Stimulated activated CD4-positive, alpha-beta T cell treated with anti-CD3 and anti-CD28 coated beads, TNF-alpha, amount 100 ng/mL, for 48 hours (primary cell): ENCODE measurements around the gene POLRMT.

ENCODE experiments used
- DNase-seq, 3 donors: peaks; one replicate each; pipeline ENCODE4 v3.0.0-alpha.2; 2020; ENCODE audit warnings: low read depth in 3 of 3

The POLRMT gene

GRCh38 chr19:662962-663681 is 29.8 kb upstream of the POLRMT start, which contains the start of gene RNF126:
RNF126 (minus strand) TSS chr19:663214; CDS start chr19:663121, 93 bp downstream.
- peak; percentile 89 to 96 (median 94) for DNase-seq

- DNase-seq: peak; percentile 35 to 63 (median 49)
These were observed 29.0 kb upstream of the POLRMT start for GRCh38 chr19:662207-662961.

- peak; percentile 28 to 57 (median 48) for DNase-seq
These were observed 28.3 kb upstream of the POLRMT start for GRCh38 chr19:661427-662196.

- no peak for DNase-seq
These were observed 27.6 kb upstream of the POLRMT start for GRCh38 chr19:660793-661426.

- DNase-seq: no peak
These were observed 25.8 kb upstream of the POLRMT start for GRCh38 chr19:658916-659839.

- DNase-seq: no peak
These were observed 24.9 kb upstream of the POLRMT start for GRCh38 chr19:658059-658839.

- no peak for DNase-seq
These were observed 24.3 kb upstream of the POLRMT start for GRCh38 chr19:657611-658010.

GRCh38 chr19:656751-657559 is 23.6 kb upstream of the POLRMT start:
- no peak for DNase-seq

GRCh38 chr19:655691-656090 is 22.4 kb upstream of the POLRMT start:
- no peak for DNase-seq

GRCh38 chr19:653425-653824 is 20.1 kb upstream of the POLRMT start:
- DNase-seq: no peak

- DNase-seq: no peak
These were observed 19.4 kb upstream of the POLRMT start for GRCh38 chr19:652467-653389.

- no peak for DNase-seq
These were observed 18.7 kb upstream of the POLRMT start for GRCh38 chr19:651991-652390.

GRCh38 chr19:651114-651818 is 17.9 kb upstream of the POLRMT start:
- no peak for DNase-seq

GRCh38 chr19:650121-650520 is 16.8 kb upstream of the POLRMT start:
- DNase-seq: no peak

- no peak for DNase-seq
These were observed 15.8 kb upstream of the POLRMT start for GRCh38 chr19:648904-649801.

- DNase-seq: no peak
These were observed 15.0 kb upstream of the POLRMT start for GRCh38 chr19:648305-648704.
